AG10803 (cell line): ENCODE measurements around the gene TMEM167B.

ENCODE experiments used
- DNase-seq: peaks from one replicate; pipeline ENCODE4 v3.0.0; 2010; ENCODE audit warnings: low read depth
- H3K4me3 ChIP-seq: 2 replicates; pipeline ENCODE4 v1.5.1; 2011; ENCODE audit warnings: mild to moderate bottlenecking, low read length, control low read depth
- TF ChIP-seq, protein P1 (sequence below): conservative IDR thresholded peaks from 2 replicates; pipeline ENCODE4 v1.5.1; 2011; ENCODE audit warnings: mild to moderate bottlenecking, low read length, control low read depth, inconsistent platforms

TMEM167B gene

DNA sequence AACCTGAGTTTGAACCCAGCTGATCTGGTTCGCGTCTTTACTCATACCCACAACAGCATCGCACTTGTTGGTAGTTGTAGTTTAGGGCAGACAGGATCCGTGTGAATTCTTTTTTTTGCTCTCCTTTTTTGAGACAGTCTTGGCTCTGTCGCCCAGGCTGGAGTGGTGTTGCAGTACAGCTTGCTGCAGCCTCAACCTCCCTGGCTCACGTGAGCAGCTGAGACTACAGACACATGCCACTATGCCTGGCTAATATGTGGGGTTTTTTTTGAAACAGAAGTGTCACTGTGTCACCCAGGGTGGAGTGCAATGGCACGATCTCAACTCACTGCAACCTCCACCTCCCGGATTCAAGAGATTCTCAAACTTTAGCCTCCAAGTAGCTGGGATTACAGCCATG, 22.7 kb upstream of the TMEM167B start:
- TF ChIP-seq, protein P1, sequence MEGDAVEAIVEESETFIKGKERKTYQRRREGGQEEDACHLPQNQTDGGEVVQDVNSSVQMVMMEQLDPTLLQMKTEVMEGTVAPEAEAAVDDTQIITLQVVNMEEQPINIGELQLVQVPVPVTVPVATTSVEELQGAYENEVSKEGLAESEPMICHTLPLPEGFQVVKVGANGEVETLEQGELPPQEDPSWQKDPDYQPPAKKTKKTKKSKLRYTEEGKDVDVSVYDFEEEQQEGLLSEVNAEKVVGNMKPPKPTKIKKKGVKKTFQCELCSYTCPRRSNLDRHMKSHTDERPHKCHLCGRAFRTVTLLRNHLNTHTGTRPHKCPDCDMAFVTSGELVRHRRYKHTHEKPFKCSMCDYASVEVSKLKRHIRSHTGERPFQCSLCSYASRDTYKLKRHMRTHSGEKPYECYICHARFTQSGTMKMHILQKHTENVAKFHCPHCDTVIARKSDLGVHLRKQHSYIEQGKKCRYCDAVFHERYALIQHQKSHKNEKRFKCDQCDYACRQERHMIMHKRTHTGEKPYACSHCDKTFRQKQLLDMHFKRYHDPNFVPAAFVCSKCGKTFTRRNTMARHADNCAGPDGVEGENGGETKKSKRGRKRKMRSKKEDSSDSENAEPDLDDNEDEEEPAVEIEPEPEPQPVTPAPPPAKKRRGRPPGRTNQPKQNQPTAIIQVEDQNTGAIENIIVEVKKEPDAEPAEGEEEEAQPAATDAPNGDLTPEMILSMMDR = no peak
- no peak overlapping the region for H3K4me3 ChIP-seq
- no peak for DNase-seq

DNA sequence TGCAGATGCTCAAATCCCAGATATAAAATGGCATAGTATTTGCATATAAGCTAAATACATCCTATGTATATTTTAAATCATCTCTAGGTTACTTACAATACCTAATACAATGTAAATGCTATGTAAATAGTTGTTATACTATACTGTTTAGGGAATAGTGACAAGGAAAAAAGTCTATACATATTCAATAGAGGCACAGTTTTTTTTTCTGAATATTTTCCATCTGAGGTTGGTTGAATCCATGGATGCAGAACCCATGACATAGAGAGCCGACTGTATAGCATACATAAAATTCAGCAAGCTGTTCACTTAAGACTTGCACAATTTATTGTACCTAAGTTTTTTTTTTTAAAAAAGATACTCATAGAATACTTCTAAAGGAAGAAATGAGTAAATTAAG, 21.3 kb upstream of the TMEM167B start:
- no peak for DNase-seq
- TF ChIP-seq, protein P1 = no peak
- no peak overlapping the region for H3K4me3 ChIP-seq

GRCh38 chr1:109075531-109076490, 14.8 kb upstream of the TMEM167B start, which contains the start of gene TAF13:
TAF13 (minus strand) TSS chr1:109076003; CDS start chr1:109075947, 56 bp downstream.
- TF ChIP-seq, protein P1 = peak; percentile 25
- peak; percentile 97 for DNase-seq

DNA sequence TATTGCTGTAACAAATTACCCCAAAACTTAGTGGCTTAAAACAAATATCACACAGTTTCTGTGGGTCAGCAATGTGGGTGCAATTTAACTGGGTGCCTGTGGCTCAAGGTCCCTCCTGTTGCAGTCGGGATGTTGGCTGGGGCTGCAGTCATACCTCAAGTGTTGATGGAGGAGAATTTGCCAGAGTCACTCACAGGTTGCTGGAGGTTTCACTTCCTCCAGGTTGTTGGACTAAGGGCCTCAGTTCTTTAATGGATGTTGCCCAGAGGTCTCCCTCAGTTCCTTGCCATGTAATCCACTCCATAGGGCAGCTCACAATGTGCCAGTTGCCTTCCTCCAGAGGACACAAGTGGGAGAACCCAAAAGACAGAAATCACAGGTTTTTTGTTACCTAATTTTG, 12.2 kb upstream of the TMEM167B start:
- no peak overlapping the region for H3K4me3 ChIP-seq
- TF ChIP-seq, protein P1 = no peak
- no peak for DNase-seq

More at GRCh38 chr1:109075531-109076490, 14.8 kb upstream of the TMEM167B start, which contains the start of gene TAF13:
- peak within 1 kb of the TSS; percentile 100 for H3K4me3 ChIP-seq

DNA sequence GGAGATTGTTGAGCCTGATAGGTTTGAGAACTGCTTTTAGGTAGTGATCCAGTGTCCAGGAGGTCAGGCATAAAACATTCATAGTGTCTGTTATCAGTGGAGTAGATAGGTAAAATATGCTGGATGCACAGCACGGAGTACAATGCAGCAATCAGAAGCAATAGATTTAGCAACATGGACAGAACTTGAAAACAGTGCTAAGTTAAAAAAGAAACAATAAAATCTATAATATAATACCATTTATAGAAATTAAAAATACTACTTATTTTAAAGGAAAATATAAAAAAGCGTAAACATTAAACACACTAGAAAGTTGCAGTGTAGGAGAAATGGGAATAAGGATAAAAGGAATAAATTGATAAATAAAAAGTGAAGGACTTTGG, 11.3 kb upstream of the TMEM167B start:
- DNase-seq = no peak
- TF ChIP-seq, protein P1 = no peak
- no peak overlapping the region for H3K4me3 ChIP-seq

DNA sequence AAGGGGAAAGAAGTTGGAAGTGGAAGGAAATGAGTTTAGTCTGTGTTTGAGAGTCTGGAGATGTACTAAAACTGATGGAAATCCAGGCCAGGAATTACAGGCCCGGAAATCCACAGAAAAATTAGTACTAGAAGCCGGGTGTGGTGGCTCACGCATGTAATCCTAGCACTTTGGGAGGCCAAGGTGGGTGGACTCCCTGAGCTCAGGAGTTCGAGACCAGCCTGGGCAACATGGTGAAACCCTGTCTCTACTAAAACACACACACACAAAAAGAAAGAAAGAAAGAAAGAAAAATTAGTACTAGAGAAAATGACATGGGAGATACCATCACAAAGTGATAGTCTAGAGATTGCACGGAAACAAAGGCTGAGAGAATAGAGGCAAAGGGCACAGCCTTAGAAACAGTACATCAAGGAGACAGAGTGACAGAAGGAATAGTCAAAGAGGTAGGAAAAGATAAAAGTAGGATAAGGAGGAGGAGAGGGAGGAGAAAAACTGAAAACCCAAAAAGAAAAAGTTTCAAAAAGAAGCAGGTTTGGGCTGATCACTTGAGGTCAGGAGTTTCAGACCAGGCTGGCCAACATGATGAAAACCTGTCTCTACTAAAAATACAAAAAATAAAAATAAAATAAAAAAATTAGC, 10.0 kb upstream of the TMEM167B start:
- no peak overlapping the region for H3K4me3 ChIP-seq
- peak; percentile 8 for DNase-seq
- TF ChIP-seq, protein P1 = no peak
